ENCODE results near the gene ST6GALNAC4.
A peak's percentile ranks its signal among the peaks of the same experiment; 100 is the strongest.
"Not testable (repeated sequence)": the region's sequence is repeated elsewhere in the genome, so short reads cannot be mapped to it uniquely, and the experiment has no call there.

ST6GALNAC4 gene

GRCh38 chr9:127874301-127875221, 42.3 kb downstream of the ST6GALNAC4 start:
- Mint-ChIP-seq H3K27ac (no peak overlapping the region), H3K9me3 (no peaks in the 10 kb centered on the region), H3K27me3 (ENCODE audit: low read depth) (peaks cover 6% of the 10 kb centered on the region), H3K4me1 (ENCODE audit: low read depth) (no peaks in the 10 kb centered on the region), H3K36me3 (ENCODE audit: low read depth) (peaks cover 11% of the 10 kb centered on the region), H3K4me3 (no peak overlapping the region)
- DNase-seq (ENCODE audit: low spot score) = no peak

GRCh38 chr9:127873886-127874285, 43.0 kb downstream of the ST6GALNAC4 start:
- peaks cover 9% of the 10 kb centered on the region for H3K36me3 Mint-ChIP-seq (ENCODE audit: low read depth)
- peaks cover 6% of the 10 kb centered on the region for H3K27me3 Mint-ChIP-seq (ENCODE audit: low read depth)
- H3K4me3 Mint-ChIP-seq = no peak overlapping the region
- no peaks in the 10 kb centered on the region for H3K4me1 Mint-ChIP-seq (ENCODE audit: low read depth)
- no peak for DNase-seq (ENCODE audit: low spot score)
- no peak overlapping the region for H3K27ac Mint-ChIP-seq
- H3K9me3 Mint-ChIP-seq = no peaks in the 10 kb centered on the region

- Mint-ChIP-seq H3K4me1 (ENCODE audit: low read depth) (no peaks in the 10 kb centered on the region), H3K36me3 (ENCODE audit: low read depth) (peaks cover 3% of the 10 kb centered on the region), H3K4me3 (no peak overlapping the region), H3K27me3 (ENCODE audit: low read depth) (peaks cover 6% of the 10 kb centered on the region), H3K9me3 (no peaks in the 10 kb centered on the region), H3K27ac (no peak overlapping the region)
- no peak for DNase-seq (ENCODE audit: low spot score)
These were observed 43.6 kb downstream of the ST6GALNAC4 start for GRCh38 chr9:127873223-127873691.

GRCh38 chr9:127872369-127873222, 44.2 kb downstream of the ST6GALNAC4 start:
- no peak overlapping the region for H3K27ac Mint-ChIP-seq
- H3K4me3 Mint-ChIP-seq = no peak overlapping the region

GRCh38 chr9:127871531-127871930, 45.3 kb downstream of the ST6GALNAC4 start:
- no peak for DNase-seq (ENCODE audit: low spot score)
- Mint-ChIP-seq H3K4me1 (ENCODE audit: low read depth) (no peaks in the 10 kb centered on the region), H3K36me3 (ENCODE audit: low read depth) (no peaks in the 10 kb centered on the region), H3K27me3 (ENCODE audit: low read depth) (no peaks in the 10 kb centered on the region), H3K4me3 (no peak overlapping the region), H3K9me3 (no peaks in the 10 kb centered on the region), H3K27ac (no peak overlapping the region)

More at GRCh38 chr9:127872369-127873222, 44.2 kb downstream of the ST6GALNAC4 start:
- Mint-ChIP-seq H3K9me3 (no peaks in the 10 kb centered on the region), H3K4me1 (ENCODE audit: low read depth) (no peaks in the 10 kb centered on the region), H3K27me3 (ENCODE audit: low read depth) (peaks cover 3% of the 10 kb centered on the region), H3K36me3 (ENCODE audit: low read depth) (no peaks in the 10 kb centered on the region)
- no peak for DNase-seq (ENCODE audit: low spot score)

GRCh38 chr9:127870887-127871286, 46.0 kb downstream of the ST6GALNAC4 start:
- Mint-ChIP-seq H3K27ac (no peak overlapping the region), H3K4me1 (ENCODE audit: low read depth) (peaks cover 4% of the 10 kb centered on the region)

GRCh38 chr9:127870153-127870491, 46.7 kb downstream of the ST6GALNAC4 start:
- not testable (repeated sequence) for H3K27ac Mint-ChIP-seq; H3K4me3 Mint-ChIP-seq; H3K36me3 Mint-ChIP-seq (ENCODE audit: low read depth); H3K9me3 Mint-ChIP-seq; H3K27me3 Mint-ChIP-seq (ENCODE audit: low read depth); DNase-seq (ENCODE audit: low spot score)
- H3K4me1 Mint-ChIP-seq (ENCODE audit: low read depth) = peaks cover 11% of the 10 kb centered on the region

More at GRCh38 chr9:127870887-127871286, 46.0 kb downstream of the ST6GALNAC4 start:
- no peak for DNase-seq (ENCODE audit: low spot score)
- Mint-ChIP-seq H3K27me3 (ENCODE audit: low read depth) (no peaks in the 10 kb centered on the region), H3K4me3 (no peak overlapping the region), H3K9me3 (no peaks in the 10 kb centered on the region), H3K36me3 (ENCODE audit: low read depth) (peaks cover under 1% of the 10 kb centered on the region)

- Mint-ChIP-seq H3K4me3 (no peak overlapping the region), H3K36me3 (ENCODE audit: low read depth) (peaks cover 3% of the 10 kb centered on the region), H3K9me3 (no peaks in the 10 kb centered on the region), H3K4me1 (ENCODE audit: low read depth) (peaks cover 14% of the 10 kb centered on the region), H3K27ac (no peak overlapping the region), H3K27me3 (ENCODE audit: low read depth) (no peaks in the 10 kb centered on the region)
- DNase-seq (ENCODE audit: low spot score) = peak; percentile 77
These were observed 47.3 kb downstream of the ST6GALNAC4 start for GRCh38 chr9:127869310-127870152.

GRCh38 chr9:127868278-127868902, 48.5 kb downstream of the ST6GALNAC4 start:
- H3K36me3 Mint-ChIP-seq (ENCODE audit: low read depth) = peaks cover 3% of the 10 kb centered on the region
- no peaks in the 10 kb centered on the region for H3K27me3 Mint-ChIP-seq (ENCODE audit: low read depth)
- H3K4me1 Mint-ChIP-seq (ENCODE audit: low read depth) = peaks cover 14% of the 10 kb centered on the region
- no peak overlapping the region for H3K27ac Mint-ChIP-seq
- no peaks in the 10 kb centered on the region for H3K9me3 Mint-ChIP-seq
- DNase-seq (ENCODE audit: low spot score) = no peak
- H3K4me3 Mint-ChIP-seq = no peak overlapping the region

GRCh38 chr9:127867356-127868277, 49.2 kb downstream of the ST6GALNAC4 start:
- DNase-seq (ENCODE audit: low spot score) = no peak
- Mint-ChIP-seq H3K36me3 (ENCODE audit: low read depth) (peaks cover 3% of the 10 kb centered on the region), H3K9me3 (no peaks in the 10 kb centered on the region), H3K27ac (no peak overlapping the region), H3K27me3 (ENCODE audit: low read depth) (no peaks in the 10 kb centered on the region), H3K4me1 (ENCODE audit: low read depth) (peaks cover 21% of the 10 kb centered on the region), H3K4me3 (no peak overlapping the region)

- Mint-ChIP-seq H3K27me3 (ENCODE audit: low read depth) (no peaks in the 10 kb centered on the region), H3K4me3 (no peak overlapping the region), H3K36me3 (ENCODE audit: low read depth) (peaks cover 3% of the 10 kb centered on the region), H3K27ac (no peak overlapping the region), H3K4me1 (ENCODE audit: low read depth) (peaks cover 29% of the 10 kb centered on the region), H3K9me3 (no peaks in the 10 kb centered on the region)
- no peak for DNase-seq (ENCODE audit: low spot score)
These were observed 50.3 kb downstream of the ST6GALNAC4 start for GRCh38 chr9:127866535-127866934.

- H3K27ac Mint-ChIP-seq = peak overlapping the region; percentile 77
These were observed 51.0 kb downstream of the ST6GALNAC4 start for GRCh38 chr9:127865645-127866464.

More at GRCh38 chr9:127865645-127866464, 51.0 kb downstream of the ST6GALNAC4 start:
- peaks cover 3% of the 10 kb centered on the region for H3K36me3 Mint-ChIP-seq (ENCODE audit: low read depth)
- no peaks in the 10 kb centered on the region for H3K9me3 Mint-ChIP-seq
- H3K4me1 Mint-ChIP-seq (ENCODE audit: low read depth) = peaks cover 34% of the 10 kb centered on the region
- H3K4me3 Mint-ChIP-seq = peak overlapping the region; percentile 19
- H3K27me3 Mint-ChIP-seq (ENCODE audit: low read depth) = no peaks in the 10 kb centered on the region
- DNase-seq (ENCODE audit: low spot score) = peak; percentile 68
